Endometrial microvascular endothelial cells (primary cell): ENCODE data around the gene TMC7. TPM values are rescaled to one million over a fixed set of nuclear protein-coding genes. Genes with fewer than 3 reads are reported as not detected.
"Not testable (repeated sequence)": the region's sequence is repeated elsewhere in the genome, so short reads cannot be mapped to it uniquely, and the experiment has no call there.

ENCODE experiments used
- in situ Hi-C: cut with HindIII; loops from 2 replicates; pipeline ENCODE4 v1.10.0; 2017; ENCODE audit warnings: low sequenced_read_pairs, low pct_unique_long_range_greater_than_20kb; ENCODE audit errors: inconsistent ontology term
- total RNA-seq: library from RNA; depleted of rRNA; stranded (reverse); fragments of >200 nt; gene quantifications from one replicate; pipeline ENCODE4 v1.2.3, GENCODE V29; 2015; ENCODE audit errors: inconsistent ontology term

Gene TMC7
- total RNA-seq: 0.65 TPM

DNA sequence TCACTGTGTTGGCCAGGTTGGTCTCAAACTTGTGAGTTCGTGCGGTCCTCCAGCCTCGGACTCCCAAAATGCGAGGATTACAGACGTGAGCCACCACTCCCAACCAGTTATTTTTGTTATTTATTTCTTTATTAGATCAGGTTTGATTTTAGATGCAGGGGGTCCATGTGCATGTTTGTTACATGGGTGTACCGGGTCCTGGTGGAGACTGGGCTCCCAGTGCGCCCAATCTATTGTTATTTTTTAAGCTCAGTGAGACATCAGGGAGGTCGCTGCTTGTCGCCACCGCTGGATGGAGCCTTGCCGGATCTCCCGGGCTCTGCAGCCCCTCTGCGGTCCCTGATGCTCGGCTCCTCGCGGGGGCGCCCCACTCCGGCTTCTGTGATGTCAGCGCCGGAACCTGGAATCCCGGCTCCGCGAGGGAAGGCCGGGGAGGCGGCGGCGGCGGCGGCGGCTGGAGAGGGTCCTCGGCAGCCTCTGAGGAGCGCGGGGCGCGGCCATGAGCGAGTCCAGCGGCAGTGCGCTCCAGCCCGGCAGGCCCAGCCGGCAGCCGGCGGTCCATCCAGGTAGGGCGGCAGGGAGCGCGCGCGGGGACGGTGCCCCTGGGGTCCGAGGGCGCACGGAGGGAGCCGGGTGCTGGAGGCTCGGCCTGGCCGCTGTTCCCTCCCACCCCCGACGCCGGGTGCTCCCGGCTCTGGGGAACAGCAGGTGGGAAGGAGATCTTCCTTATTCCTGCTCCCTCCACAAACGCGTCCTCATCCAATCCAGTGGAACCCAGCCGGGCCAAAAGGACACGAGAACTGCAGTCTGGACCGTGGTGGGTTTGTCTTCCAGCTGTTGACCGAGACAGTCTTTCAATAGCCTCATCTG lies at the start of gene TMC7:
Gene TMC7, plus strand, starts transcription at position 370 of the 870 bp plus-strand sequence. Its CDS starts 130 bp downstream, at position 500.
- in situ Hi-C loops: no loop called here

DNA sequence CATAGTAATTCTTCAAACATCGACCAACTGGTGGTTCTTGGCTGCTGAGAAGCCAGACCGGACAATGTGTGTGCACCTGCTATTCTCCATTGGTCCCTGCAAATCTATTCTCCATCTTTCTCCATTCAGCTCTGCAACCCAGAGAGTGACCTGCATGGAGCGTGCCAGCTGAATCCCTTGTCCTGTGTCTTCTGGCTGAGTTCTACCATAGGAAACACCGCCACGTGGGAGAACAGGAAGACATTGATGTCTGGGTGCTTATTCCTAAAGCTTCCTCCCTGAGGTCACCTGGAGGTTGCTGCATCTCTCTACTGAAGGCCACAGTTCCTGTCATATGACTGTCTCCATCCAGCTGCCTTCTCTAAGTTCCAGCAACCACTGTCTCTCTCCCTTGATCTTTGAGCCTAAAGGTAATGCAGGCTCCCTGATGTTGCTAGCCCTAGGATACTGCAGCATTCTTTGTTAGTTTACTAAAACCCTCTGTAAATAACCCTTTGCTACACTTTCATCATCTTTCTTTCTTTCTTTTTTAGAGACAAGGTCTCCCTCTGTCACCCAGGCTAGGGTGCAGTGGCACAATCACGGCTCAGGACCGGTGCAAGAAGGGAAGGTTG lies 46.9 kb upstream of the TMC7 start:
- in situ Hi-C loops: no loop called here

DNA sequence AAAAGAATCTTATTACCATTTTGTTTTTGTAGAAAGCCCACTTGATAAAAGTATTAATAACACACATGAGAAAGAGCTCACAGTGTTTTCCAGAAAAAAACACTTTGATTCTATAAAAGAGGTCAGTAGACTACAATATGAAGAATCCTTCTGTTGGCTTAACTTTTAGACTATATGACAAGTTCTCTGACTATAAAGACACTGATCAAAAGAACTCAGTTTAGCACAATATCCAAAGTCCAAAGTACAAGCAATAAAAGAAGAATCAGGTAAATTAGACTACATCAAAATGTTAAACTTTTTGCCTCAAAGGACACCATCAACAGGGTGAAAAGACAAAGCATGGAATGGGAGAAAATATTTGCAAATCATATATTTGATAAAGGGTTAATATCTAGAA lies 46.3 kb upstream of the TMC7 start:
- in situ Hi-C loops: no loop called here

DNA sequence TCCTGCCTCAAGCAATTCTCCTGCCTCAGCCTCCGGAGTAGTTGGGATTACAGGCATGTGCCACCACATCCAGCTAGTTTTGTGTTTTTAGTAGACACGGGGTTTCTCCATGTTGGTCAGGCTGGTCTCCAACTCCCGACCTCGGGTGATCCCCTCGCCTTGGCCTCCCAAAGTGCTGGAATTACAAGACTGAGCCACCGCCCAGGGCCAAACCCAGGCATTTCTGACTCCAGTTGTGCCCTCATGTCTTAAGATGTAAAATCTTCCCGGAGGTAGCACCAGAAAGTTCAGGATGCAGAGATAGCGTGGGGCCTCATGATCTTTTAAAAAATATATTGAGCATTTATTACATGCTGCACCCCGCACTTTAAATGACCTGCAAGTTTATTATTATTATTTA lies 44.7 kb upstream of the TMC7 start:
- in situ Hi-C loops: no loop called here

DNA sequence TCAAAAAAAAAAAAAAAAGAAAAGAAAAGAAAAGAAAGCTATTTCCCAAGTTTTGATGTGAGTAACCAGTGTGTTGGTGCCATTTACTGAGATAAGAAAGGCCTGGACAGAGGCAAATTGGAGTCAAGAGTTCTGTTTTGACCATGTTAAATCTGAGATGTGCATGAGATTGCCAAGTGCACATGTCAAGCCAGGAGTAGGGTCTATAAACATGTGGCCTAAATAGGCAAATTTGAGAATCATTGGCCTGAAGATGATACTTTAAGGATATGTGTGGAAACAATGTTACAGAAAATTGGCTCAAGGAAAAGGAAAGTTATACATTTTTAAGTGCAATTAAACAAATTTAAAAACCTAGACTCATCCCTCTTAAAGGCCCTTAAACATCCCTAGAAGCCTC lies 42.3 kb upstream of the TMC7 start:
- in situ Hi-C loops: no loop called here

DNA sequence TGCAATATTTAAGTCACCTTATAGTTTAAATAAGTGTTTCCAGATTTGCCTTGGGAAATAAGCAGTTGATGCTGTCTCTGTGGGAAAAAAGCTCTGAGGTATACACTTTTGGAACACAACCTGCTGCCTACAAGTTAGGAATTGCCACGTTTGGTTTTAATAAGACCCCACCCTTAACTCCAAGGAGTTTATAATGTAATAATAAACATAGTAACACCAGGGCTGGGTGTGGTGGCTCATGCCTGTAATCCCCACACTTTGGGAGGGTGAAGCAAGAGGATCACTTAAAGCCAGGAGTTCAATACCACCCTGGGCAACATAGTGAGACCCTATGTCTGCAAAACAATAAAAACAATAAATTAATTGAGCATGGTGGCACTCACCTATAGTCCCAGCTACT lies 41.7 kb upstream of the TMC7 start:
- in situ Hi-C loops: no loop called here

DNA sequence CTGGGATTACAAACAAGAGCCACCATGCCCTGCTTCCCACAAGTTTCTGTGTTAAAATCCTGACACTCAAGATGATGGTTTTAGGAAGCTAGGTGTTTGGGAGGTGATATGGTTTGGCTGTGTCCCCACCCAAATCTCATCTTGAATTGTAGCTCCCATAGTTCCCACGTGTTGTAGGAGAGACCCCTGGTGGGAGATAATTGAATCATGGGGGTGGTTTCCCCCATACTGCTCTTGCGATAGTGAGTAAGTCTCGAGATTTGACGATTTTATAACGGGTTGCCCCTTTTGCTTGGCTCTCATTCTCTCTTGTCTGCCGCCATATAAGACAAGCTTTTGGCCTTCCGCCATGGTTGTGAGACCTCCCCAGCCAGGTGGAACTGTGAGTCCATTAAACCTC lies 40.3 kb upstream of the TMC7 start:
- in situ Hi-C loops: no loop called here

DNA sequence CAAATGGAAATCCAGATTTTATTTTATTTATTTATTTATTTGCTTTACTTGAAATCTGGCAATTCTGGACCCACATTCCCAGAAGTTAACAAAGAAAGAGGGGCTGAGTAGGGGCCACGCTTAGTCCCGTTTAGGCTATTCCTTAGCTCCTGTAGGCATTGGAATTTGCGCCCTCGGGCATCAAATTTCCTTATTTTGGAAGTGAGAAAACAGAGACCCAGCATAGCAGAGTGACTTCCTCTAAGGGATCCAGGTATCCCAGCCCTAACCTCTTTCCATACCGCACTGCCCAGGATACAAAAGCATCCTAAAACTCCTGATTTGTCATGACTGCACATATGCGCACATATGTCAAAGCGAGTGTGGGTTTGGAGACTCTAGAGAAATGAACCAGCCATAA lies 38.5 kb upstream of the TMC7 start:
- in situ Hi-C loops: no loop called here

DNA sequence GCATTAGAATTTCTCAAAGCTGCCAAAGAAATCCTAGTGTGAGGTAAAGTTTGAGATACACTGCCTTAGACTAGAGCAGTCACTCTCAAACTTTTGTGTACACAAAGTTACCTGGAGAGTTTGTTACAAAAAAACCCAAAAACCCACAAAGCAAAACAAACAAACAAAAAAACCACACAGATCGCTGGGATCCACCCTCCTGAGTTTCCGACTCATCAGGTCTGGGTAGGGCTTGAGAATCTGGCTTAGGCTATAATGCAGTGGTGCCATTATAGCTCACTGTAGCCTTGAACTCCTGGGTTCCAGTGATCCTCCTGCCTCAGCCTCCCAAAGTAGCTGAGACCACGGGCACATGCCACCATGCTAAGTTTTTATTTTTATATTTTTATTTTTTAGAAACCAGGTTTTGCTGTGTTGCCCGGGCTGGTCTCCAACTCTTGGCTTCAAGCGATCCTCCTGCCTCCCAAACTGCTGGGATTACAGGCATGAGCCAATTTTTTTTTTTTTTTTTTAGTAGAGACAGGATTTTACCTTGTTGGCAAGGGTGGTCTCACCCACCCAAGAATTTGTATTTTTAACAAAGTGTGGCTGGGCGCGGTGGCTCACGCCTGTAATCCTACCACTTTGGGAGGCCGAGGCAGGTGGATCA lies 35.2 kb upstream of the TMC7 start:
- in situ Hi-C loops: no loop called here

DNA sequence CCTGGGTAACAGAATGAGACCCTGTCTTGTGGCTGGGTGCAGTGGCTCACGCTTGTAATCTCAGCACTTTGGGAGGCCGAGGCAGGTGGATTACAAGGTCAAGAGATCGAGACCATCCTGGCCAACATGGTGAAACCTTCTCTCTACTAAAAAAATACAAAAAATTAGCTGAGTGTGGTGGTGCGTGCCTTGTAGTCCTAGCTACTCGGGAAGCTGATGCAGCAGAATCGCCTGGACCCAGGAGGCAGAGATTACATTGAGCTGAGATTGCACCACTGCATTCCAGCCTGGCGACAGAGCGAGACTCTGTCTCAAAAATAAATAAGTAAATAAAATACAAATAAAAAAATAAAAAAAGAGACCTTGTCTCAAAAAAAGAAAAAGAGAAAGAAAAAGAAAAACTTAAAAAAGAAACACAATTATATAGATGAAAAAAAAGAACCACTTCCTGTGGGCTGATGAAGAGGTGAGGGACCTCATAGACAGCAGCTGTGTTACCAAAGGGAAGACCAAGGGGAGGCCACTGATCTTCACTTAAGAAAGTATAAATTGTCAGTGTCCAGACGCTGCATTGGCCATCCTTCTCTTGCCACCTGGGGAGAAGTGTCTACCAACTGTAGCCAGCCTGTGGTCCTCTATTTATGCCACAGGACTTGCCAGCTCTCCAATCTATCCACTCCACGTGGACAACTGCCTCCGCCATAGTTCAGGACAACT lies 33.1 kb upstream of the TMC7 start:
- in situ Hi-C loops: no loop called here

DNA sequence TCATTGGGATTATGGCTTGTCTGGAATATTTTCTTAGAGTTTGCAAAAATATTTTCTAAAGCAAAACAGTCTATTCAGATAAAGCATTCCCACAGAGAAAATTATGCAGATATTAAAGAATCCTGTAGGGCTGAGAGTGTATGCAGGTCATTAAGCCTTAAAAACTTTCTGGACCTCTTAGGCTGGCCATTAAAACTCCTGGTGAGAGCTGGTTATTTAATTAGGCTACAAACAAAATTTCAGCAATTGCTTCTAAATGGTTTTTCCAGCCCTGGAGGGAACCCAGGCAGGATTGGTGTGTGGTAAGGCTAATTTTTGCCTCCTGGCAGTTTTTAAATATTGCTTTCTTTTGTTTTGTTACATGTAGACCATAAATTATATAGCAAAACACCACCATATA lies 30.2 kb upstream of the TMC7 start:
- in situ Hi-C loops: no loop called here

DNA sequence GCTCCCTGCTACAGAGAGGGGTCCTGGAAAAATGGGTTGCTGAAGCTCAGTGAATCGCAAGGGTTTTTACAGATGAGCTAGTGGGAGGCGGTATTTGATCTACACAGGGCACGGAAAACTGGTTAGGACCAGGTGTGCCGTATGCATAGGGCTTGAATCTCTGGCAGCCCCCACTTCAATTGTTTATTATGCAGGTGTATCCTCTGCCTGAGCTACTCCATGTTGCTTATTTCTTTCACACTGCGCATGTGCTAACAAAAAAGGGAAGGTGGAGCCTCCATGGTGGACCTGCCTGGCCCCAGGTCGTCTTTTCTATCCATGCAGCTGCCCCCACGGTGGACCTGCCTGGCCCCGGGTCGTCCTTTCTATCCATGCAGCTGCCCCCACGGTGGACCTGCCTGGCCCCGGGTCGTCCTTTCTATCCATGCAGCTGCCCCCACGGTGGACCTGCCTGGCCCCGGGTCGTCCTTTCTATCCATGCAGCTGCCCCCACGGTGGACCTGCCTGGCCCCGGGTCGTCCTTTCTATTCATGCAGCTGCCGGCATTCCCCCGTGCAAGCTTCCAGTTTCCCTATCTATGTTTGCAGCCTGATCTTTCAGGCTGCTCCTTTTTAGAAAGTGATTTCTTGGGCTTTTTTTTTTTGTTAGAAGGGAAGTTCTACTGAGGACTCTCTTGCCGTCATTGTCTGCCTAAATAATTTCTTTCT lies 27.7 kb upstream of the TMC7 start:
- in situ Hi-C loops: not testable (repeated sequence)

DNA sequence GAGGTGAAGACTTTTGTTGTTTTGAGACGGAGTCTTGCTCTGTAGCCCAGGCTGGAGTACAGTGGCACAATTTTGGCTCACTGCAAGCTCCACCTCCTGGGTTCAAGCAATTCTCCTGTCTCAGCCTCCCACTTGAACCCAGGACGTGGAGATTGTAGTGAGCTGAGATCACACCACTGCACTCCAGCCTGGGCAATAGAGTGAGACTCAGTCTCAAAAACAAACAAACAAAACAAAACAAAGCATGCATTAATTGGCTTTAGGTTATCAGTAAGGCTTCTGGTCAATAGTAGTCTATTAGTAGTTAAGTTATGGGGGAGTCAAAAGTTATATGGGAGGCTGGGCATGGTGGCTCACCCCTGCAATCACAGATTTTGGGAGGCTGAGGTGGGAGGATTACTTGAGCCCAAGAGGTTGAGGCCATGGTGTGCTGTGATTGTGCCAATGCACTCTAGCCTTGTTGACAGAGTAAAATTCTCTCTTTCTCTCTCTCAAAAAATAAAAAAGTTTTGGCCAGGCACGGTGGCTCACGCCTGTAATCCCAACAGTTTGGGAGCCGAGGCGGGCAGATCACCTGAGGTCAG lies 27.0 kb upstream of the TMC7 start:
- in situ Hi-C loops: not testable (repeated sequence)

DNA sequence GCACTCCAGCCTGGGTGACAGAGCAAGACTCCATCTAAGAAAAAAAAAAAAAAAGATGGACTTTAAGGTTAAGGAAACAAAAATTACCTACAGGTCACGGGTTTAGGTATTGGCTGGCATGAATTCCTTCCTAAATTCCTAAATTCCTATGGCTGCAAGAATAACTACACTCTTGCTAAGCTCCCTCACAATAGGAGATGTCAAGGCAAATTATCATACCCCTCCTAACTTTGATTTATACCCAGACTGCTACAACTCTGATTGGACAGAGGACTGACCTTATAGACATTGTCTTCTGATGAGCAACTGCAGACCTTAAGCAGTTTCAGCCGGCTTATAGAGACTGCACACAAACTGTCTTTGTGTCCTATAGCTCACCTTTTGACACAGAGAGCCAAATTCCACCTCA lies 25.1 kb upstream of the TMC7 start:
- in situ Hi-C loops: no loop called here

DNA sequence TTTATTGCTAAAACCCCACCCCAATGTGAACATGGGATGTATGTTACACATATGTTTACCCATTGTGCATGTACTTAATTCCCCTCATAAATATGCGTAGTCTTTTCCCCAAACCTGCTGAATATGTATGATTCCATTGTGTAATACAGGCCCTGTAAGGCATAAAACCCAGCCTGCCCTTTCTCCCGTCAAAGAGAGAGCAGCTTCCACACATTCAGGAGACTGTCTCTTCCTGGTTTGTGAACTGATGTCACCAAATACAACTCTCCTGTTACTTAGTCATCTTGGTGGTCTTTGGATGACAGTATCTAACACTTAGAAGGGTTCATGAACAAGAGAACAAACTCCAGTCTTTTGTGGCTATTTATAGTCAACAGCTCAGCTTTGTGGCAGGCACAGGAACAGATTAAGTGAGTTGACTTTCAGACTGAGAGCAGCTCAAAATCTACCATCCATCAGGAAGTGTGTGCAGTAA lies 24.7 kb upstream of the TMC7 start:
- in situ Hi-C loops: no loop called here

DNA sequence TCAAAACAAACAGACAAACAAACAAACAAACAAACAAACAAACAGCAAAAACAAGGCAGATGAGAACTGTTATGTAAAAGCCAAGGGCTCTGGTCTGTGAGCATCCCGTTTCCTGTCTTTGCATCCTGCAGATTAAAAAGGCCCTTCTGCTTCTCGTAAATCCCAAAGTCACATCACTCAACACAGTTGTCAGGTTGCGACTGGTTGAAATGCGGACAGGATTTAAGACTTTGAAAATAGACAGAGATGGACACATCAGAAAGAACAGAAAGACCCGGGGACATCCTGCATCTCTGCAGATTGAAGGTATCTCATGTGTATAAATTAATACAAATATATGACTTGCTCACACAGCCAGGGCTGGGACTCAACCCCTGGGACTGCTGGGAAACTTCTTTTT lies 18.2 kb upstream of the TMC7 start:
- in situ Hi-C loops: no loop called here

DNA sequence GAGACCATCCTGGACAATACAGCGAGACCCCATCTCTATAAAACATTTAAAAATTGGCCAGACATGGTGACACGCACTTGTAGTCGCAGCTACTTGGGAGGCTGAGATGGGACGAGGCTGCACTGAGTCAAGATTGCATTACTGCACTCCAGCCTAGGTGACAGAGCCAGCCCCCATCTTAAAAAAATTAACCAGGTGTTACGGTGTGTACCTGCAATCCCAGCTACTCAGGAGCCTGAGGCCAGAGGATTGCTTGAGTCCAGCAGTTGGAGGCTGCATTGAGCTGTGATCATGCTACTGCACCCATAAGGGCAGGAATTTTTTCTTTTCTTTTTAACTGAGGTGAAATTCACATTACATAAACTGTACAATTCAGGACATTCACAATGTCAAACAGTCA lies 16.9 kb upstream of the TMC7 start:
- in situ Hi-C loops: no loop called here

DNA sequence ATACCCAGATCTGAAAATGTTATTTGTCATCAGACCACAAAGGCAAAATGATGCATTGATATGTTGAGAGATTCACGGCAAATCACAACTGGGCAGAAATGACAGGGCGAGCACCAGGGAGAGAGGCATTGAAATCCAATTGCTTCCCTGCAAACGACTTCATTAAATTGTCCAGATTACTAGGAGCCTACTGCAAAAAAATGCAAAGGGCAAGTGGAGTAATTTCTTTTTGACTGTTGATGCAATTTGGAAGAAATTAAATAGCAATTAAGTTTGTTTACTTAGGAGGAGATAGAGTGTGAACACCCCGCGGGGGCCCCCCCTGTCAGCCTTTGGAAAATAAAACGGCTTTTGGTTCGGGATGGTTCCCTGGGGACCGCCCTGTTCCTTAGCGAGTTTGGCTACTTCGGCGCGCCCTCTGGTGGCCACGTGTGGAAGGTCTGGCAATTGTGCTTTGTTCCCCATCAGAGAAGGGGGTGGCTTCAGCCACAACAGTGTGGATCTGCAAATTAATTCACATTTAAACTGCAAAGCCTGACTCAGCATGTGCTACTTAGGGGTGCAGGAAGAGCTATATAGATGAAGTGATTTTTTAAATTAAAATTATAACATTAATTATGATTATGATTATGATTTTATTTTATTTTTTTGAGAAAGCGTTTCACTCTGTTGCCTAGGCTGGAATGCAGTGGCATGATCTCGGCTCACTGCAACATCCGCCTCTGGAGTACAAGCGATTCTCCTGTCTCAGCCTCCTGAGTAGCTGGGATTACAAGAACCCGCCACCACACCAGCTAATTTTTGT lies 14.5 kb upstream of the TMC7 start:
- in situ Hi-C loops: no loop called here
